Sigmoid colon (tissue), 4 donors: ENCODE results near the gene CPLANE1.
"Not testable (repeated sequence)": the region's sequence is repeated elsewhere in the genome, so short reads cannot be mapped to it uniquely, and the experiment has no call there.

Experiments used
- CTCF ChIP-seq, 4 experiments: fragments of 450-650 bp in 3 of 4; fragments of 200-600 bp in 1 of 4; IDR thresholded peaks; one replicate each; pipeline ENCODE4 v1.5.1; 2016 to 2019; ENCODE audit warnings: antibody characterized with exemption in 4 of 4, mild to moderate bottlenecking in 3 of 4, moderate library complexity in 2 of 4
- EP300 ChIP-seq, 4 donors: sonication (generic); formaldehyde crosslinking; IDR thresholded peaks; one replicate each; pipeline ENCODE4 v1.6.1; 2017; ENCODE audit warnings: antibody characterized with exemption in 4 of 4
- POLR2A ChIP-seq, 2 donors: fragments of 450-650 bp; IDR thresholded peaks; one replicate each; pipeline ENCODE4 v1.6.1; 2016; ENCODE audit warnings: antibody characterized with exemption in 2 of 2, mild to moderate bottlenecking in 2 of 2, moderate library complexity in 2 of 2
- POLR2AphosphoS5 ChIP-seq, 4 donors: sonication (generic); formaldehyde crosslinking; IDR thresholded peaks; one replicate each; pipeline ENCODE4 v1.6.1; 2017; ENCODE audit warnings: antibody characterized with exemption in 4 of 4

GRCh38 chr5:37135312-37135711 lies 113.9 kb downstream of the CPLANE1 start:
- not testable (repeated sequence) for TF ChIP-seq POLR2AphosphoS5, CTCF, EP300, POLR2A (IDR thresholded peaks at IDR 0.05)
